ENCODE results near the gene ADGRB2. TPM values are rescaled to one million over a fixed set of nuclear protein-coding genes. Genes with fewer than 3 reads are reported as not detected.

ADGRB2 gene
- total RNA-seq, 4 donors from 2014 or later, result 2.2 to 4.6 (median 3.3) TPM

DNA sequence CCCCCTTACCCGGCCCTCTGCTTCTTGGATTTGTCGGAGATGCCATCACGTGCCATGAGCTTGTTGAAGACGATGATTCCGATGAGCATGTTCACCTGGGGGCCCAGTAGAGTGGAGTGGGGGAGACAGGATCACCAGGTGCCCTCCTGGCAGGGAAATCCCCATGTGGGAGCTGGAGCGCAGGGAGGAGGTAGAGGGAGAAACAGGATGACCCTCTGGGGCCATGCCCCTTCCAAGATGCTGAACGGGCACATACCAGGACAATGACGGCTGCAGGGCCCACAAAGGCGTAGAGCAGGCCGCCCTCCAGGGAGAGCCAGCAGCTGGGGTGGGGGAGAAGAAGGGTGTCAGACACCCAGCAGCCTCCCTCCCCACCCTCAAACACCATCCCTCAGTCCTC, 28.6 kb downstream of the ADGRB2 start:
- DNase-seq (ENCODE audit: low spot score in 2 of 2), result no peak
- WGBS, 2 donors, result 90 to 94% methylated on average over 9 to 10 of the region's 10 CpGs
- intact Hi-C loops (cut with DNase I; ENCODE audit: low total_unique reads), result no loop called here
- no peak for TF ChIP-seq POLR2A (IDR thresholded peaks at IDR 0.05)
- TF ChIP-seq, protein P1, sequence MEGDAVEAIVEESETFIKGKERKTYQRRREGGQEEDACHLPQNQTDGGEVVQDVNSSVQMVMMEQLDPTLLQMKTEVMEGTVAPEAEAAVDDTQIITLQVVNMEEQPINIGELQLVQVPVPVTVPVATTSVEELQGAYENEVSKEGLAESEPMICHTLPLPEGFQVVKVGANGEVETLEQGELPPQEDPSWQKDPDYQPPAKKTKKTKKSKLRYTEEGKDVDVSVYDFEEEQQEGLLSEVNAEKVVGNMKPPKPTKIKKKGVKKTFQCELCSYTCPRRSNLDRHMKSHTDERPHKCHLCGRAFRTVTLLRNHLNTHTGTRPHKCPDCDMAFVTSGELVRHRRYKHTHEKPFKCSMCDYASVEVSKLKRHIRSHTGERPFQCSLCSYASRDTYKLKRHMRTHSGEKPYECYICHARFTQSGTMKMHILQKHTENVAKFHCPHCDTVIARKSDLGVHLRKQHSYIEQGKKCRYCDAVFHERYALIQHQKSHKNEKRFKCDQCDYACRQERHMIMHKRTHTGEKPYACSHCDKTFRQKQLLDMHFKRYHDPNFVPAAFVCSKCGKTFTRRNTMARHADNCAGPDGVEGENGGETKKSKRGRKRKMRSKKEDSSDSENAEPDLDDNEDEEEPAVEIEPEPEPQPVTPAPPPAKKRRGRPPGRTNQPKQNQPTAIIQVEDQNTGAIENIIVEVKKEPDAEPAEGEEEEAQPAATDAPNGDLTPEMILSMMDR (IDR thresholded peaks at IDR 0.05), result no peak
- no peak overlapping the region for H3K4me3 ChIP-seq (ENCODE audit: low read depth, poor library complexity, severe bottlenecking)

DNA sequence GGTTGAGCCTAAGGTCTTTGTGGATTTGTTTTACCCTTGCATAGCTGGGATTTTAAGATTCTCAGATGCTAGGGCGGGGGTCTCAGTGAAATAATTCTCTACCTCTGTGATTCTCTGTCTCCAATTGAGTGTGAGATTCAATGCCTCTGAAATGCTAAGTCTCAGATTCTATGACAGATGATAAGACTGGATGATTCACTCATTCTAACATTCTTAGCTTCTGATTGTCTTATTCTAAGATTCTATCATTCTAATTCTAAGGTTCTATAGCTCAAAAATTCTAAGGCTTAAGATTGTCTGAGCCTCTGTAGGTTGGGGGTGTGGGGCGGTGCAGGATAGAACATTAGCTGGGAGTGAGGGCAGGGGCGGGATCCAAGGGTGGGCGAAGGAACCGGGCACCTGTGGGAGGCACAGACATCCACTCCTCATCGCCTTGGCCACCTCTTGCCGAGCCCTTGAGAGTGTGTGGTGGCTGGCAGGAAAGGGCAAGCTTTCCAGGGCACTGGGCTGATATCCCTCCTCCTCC, 29.5 kb downstream of the ADGRB2 start:
- intact Hi-C loops (cut with DNase I; ENCODE audit: low total_unique reads), result no loop called here
- TF ChIP-seq POLR2A (IDR thresholded peaks at IDR 0.05), result no peak
- TF ChIP-seq, protein P1 (IDR thresholded peaks at IDR 0.05), result no peak
- no peak overlapping the region for H3K4me3 ChIP-seq (ENCODE audit: low read depth, poor library complexity, severe bottlenecking)
- WGBS, 2 donors, result 86 to 89% methylated on average over 7 of the region's 7 CpGs
- DNase-seq (ENCODE audit: low spot score in 2 of 2), result no peak

DNA sequence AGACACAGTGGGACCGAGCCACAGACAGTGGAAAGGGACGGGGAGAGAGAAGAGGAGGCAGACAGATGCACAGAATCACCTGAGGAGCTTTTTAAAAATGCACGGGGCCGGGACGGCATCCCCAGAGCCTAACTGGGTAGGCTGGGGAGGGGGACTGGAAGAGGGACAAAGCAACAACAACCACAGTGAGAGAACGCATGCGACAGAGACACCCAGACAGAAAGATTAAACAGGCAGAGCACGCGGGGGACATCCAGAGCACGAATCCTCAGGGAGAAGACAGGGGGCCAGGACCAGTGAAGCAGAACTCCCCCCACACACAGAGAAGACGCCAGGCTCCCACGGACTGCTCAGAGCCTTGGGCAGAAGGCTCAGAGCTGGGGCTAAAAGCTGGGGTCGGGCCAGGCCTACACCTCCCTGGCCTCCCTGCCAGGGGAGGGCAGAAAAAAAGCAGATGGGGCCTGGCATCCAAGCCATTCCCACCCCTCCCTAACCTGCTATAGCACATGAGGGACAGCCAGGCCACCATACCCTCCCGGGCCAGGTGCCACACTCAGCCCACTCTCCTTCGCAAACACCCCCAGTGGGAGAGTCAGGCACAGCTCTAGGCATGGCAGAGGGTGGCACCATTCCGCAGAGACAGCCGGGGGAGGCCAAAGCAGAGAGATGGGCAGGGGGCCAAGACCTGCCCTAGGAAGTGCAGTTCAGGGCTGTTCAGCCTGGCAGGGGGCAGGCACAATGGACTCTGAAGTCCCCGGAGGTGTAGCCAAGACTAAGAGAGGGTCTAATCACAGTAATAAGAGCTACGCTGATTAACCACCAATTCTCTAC, 30.5 kb downstream of the ADGRB2 start:
- TF ChIP-seq, protein P1 (IDR thresholded peaks at IDR 0.05), result no peak
- no peak for TF ChIP-seq POLR2A (IDR thresholded peaks at IDR 0.05)
- 81 to 84% methylated on average over 18 to 19 of the region's 19 CpGs for WGBS, 2 donors
- no peak overlapping the region for H3K4me3 ChIP-seq (ENCODE audit: low read depth, poor library complexity, severe bottlenecking)
- intact Hi-C loops (cut with DNase I; ENCODE audit: low total_unique reads), result no loop called here
- DNase-seq (ENCODE audit: low spot score in 2 of 2), result no peak

DNA sequence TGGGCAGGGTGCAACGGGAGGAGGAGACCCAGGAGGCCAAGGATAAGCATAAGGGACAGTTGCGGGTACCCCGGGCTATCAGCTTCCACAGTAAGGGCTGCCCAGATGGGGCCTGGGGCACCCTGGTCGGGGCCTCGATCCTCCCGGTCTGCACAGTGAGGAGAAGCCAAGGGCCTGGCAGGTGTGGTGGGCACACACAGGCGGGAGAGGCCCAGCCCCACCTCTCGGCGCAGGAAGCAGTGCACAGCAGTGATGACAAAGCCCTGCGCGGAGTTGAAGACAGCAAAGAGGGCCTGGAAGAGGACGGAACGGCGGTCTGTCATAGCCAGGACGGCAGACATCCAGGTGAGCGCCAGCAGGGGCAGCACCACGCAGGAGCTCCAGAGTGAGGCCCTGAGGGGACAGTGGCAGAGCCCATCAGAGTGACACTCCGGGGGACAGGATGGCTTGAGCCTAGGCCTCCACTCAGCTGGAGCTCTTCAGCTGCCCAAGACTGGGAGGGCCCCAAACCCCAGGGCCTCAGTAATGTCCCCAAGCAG, 31.3 kb downstream of the ADGRB2 start:
- TF ChIP-seq, protein P1 (IDR thresholded peaks at IDR 0.05), result no peak
- no peak for TF ChIP-seq POLR2A (IDR thresholded peaks at IDR 0.05)
- WGBS, 2 donors, result 90 to 91% methylated on average over 18 of the region's 18 CpGs
- no peak for DNase-seq (ENCODE audit: low spot score in 2 of 2)
- H3K4me3 ChIP-seq (ENCODE audit: low read depth, poor library complexity, severe bottlenecking), result no peak overlapping the region
- intact Hi-C loops (cut with DNase I; ENCODE audit: low total_unique reads), result no loop called here

DNA sequence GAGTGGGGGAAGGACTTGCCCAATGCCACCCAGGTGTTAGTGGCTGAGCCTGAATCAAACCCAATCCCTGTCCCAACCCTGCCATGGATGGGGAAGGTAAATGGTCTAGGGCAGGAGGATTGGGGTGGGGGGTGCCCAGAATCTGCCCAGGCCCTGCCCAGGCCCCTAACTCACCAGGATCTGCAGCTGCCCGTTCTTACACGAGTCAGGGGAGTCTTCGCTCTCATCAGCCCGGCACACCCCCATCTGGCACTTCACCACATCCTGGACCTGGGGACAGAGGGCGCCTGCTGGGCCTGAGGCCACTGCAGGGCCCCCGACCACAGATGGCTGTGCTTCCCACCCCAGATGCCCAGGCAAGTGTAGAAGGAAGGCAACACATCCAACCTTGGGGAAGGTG, 31.8 kb downstream of the ADGRB2 start:
- intact Hi-C loops (cut with DNase I; ENCODE audit: low total_unique reads), result no loop called here
- WGBS, 2 donors, result 83 to 89% methylated on average over 5 to 6 of the region's 6 CpGs

More for the DNA sequence above, 31.8 kb downstream of the ADGRB2 start:
- no peak for DNase-seq (ENCODE audit: low spot score in 2 of 2)
- TF ChIP-seq POLR2A (IDR thresholded peaks at IDR 0.05), result no peak
- TF ChIP-seq, protein P1 (IDR thresholded peaks at IDR 0.05), result no peak
- H3K4me3 ChIP-seq (ENCODE audit: low read depth, poor library complexity, severe bottlenecking), result no peak overlapping the region

Measured in lower leg skin (tissue), 4 donors.